HG03571 (cell line): ENCODE measurements around the gene PLK2.
A peak's percentile ranks its signal among the peaks of the same experiment; 100 is the strongest.

Experiments used
- ATAC-seq: cut with Tn5 transposase; IDR thresholded peaks from one replicate; pipeline ENCODE4 v1.9.1; 2021; ENCODE audit not compliant: unreplicated experiment

PLK2 gene

GRCh38 chr5:58460002-58460731 is at the start of gene PLK2:
TSS of gene PLK2 (minus strand) at chr5:58460086. CDS start at chr5:58459959, 127 bp downstream.
- ATAC-seq, result peak; percentile 76

- no peak for ATAC-seq
Measured at GRCh38 chr5:58507715-58508114, 47.8 kb upstream of the PLK2 start.

- ATAC-seq, result peak; percentile 86
Measured at GRCh38 chr5:58505971-58506640, 46.2 kb upstream of the PLK2 start.

- ATAC-seq, result no peak
Measured at GRCh38 chr5:58505502-58505901, 45.6 kb upstream of the PLK2 start.

GRCh38 chr5:58504766-58505165 is 44.9 kb upstream of the PLK2 start:
- no peak for ATAC-seq

GRCh38 chr5:58503390-58504046 is 43.6 kb upstream of the PLK2 start:
- no peak for ATAC-seq

GRCh38 chr5:58501778-58502417 is 42.0 kb upstream of the PLK2 start:
- no peak for ATAC-seq

GRCh38 chr5:58499941-58500340 is 40.1 kb upstream of the PLK2 start:
- ATAC-seq, result no peak

- ATAC-seq, result no peak
Measured at GRCh38 chr5:58499231-58499630, 39.3 kb upstream of the PLK2 start.

- no peak for ATAC-seq
Measured at GRCh38 chr5:58498340-58498942, 38.6 kb upstream of the PLK2 start.

GRCh38 chr5:58497921-58498320 is 38.0 kb upstream of the PLK2 start:
- ATAC-seq, result no peak

GRCh38 chr5:58497386-58497785 is 37.5 kb upstream of the PLK2 start:
- ATAC-seq, result no peak

- no peak for ATAC-seq
Measured at GRCh38 chr5:58496488-58496887, 36.6 kb upstream of the PLK2 start.

- no peak for ATAC-seq
Measured at GRCh38 chr5:58493141-58493540, 33.3 kb upstream of the PLK2 start.

- ATAC-seq, result peak; percentile 92
Measured at GRCh38 chr5:58491216-58491892, 31.5 kb upstream of the PLK2 start, which contains the start of gene GAPT. TSS of gene GAPT (plus strand) at chr5:58491435. CDS start at chr5:58494537, 3,102 bp downstream.

- ATAC-seq, result no peak
Measured at GRCh38 chr5:58490402-58491050, 30.6 kb upstream of the PLK2 start.

- no peak for ATAC-seq
Measured at GRCh38 chr5:58486290-58486689, 26.4 kb upstream of the PLK2 start.

- ATAC-seq, result no peak
Measured at GRCh38 chr5:58484505-58484904, 24.6 kb upstream of the PLK2 start.

GRCh38 chr5:58482536-58482935 is 22.6 kb upstream of the PLK2 start:
- ATAC-seq, result no peak

GRCh38 chr5:58481828-58482227 is 21.9 kb upstream of the PLK2 start:
- ATAC-seq, result no peak
